Measurements from ENCODE around the gene EIF2S2.

- TF ChIP-seq CTCF (IDR thresholded peaks at IDR 0.05), result no peak
- TF ChIP-seq, protein P1, sequence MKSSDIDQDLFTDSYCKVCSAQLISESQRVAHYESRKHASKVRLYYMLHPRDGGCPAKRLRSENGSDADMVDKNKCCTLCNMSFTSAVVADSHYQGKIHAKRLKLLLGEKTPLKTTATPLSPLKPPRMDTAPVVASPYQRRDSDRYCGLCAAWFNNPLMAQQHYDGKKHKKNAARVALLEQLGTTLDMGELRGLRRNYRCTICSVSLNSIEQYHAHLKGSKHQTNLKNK (CRISPR knock-in tag; IDR thresholded peaks at IDR 0.05), result no peak
- TF ChIP-seq FOXP4 (CRISPR knock-in tag; IDR thresholded peaks at IDR 0.05), result no peak
These were observed 5.9 kb downstream of the EIF2S2 start for GRCh38 chr20:34105978-34106675.

Data from WTC11 (cell line).